ENCODE data around the gene SLC19A1.

- TF ChIP-seq CTCF (IDR thresholded peaks at IDR 0.05): no peak
- TF ChIP-seq POLR2AphosphoS5 (IDR thresholded peaks at IDR 0.05): no peak
Observed at GRCh38 chr21:45457161-45457831, 84.9 kb downstream of the SLC19A1 start.
